Dendritic cell treated with granulocyte-macrophage colony-stimulating factor and Interleukin-4, amounts not matched to agents 40 ng/mL and 50 ng/mL, for 4 days (primary cell): ENCODE measurements around the gene NFIA.

ENCODE experiments used
- H3K27ac Mint-ChIP-seq: one replicate; pipeline ENCODE4 v1.8.0; 2022; ENCODE audit warnings: mild to moderate bottlenecking, mixed read lengths
- H3K27me3 Mint-ChIP-seq: one replicate; pipeline ENCODE4 v1.8.0; 2022; ENCODE audit warnings: mild to moderate bottlenecking, mixed read lengths
- H3K36me3 Mint-ChIP-seq: one replicate; pipeline ENCODE4 v1.8.0; 2022; ENCODE audit warnings: low read depth, mixed read lengths
- H3K4me1 Mint-ChIP-seq: one replicate; pipeline ENCODE4 v1.8.0; 2022; ENCODE audit warnings: low read depth, mixed read lengths
- H3K4me3 Mint-ChIP-seq: one replicate; pipeline ENCODE4 v1.8.0; 2022; ENCODE audit warnings: mild to moderate bottlenecking, moderate library complexity, mixed read lengths
- H3K9me3 Mint-ChIP-seq: one replicate; pipeline ENCODE4 v1.8.0; 2022; ENCODE audit warnings: mixed read lengths
- intact Hi-C: fragments of 100-400 bp; cut with micrococcal nuclease; formaldehyde crosslinking; loops from one replicate; pipeline ENCODE4 v1.15.0; 2022

NFIA gene

GRCh38 chr1:61320575-61320974 is 238.2 kb downstream of the NFIA start:
- H3K9me3 Mint-ChIP-seq, result no peaks in the 10 kb centered on the region
- H3K4me1 Mint-ChIP-seq, result peaks cover 6% of the 10 kb centered on the region
- H3K36me3 Mint-ChIP-seq, result no peaks in the 10 kb centered on the region
- intact Hi-C loops, result no loop called here
- no peak overlapping the region for H3K4me3 Mint-ChIP-seq
- no peaks in the 10 kb centered on the region for H3K27me3 Mint-ChIP-seq
- H3K27ac Mint-ChIP-seq, result no peak overlapping the region

GRCh38 chr1:61322008-61322744 is 239.8 kb downstream of the NFIA start:
- Mint-ChIP-seq H3K4me1 (no peaks in the 10 kb centered on the region), H3K36me3 (no peaks in the 10 kb centered on the region), H3K9me3 (no peaks in the 10 kb centered on the region), H3K27me3 (no peaks in the 10 kb centered on the region), H3K4me3 (no peak overlapping the region), H3K27ac (no peak overlapping the region)
- intact Hi-C loops, result no loop called here

- H3K4me1 Mint-ChIP-seq, result no peaks in the 10 kb centered on the region
- no peaks in the 10 kb centered on the region for H3K27me3 Mint-ChIP-seq
- intact Hi-C loops, result no loop called here
- no peak overlapping the region for H3K27ac Mint-ChIP-seq
- no peak overlapping the region for H3K4me3 Mint-ChIP-seq
- no peaks in the 10 kb centered on the region for H3K9me3 Mint-ChIP-seq
- no peaks in the 10 kb centered on the region for H3K36me3 Mint-ChIP-seq
Observed at GRCh38 chr1:61322769-61323168, 240.4 kb downstream of the NFIA start.

- no peaks in the 10 kb centered on the region for H3K4me1 Mint-ChIP-seq
- H3K27ac Mint-ChIP-seq, result no peak overlapping the region
- H3K4me3 Mint-ChIP-seq, result no peak overlapping the region
- no peaks in the 10 kb centered on the region for H3K36me3 Mint-ChIP-seq
- H3K27me3 Mint-ChIP-seq, result no peaks in the 10 kb centered on the region
- no peaks in the 10 kb centered on the region for H3K9me3 Mint-ChIP-seq
- intact Hi-C loops, result no loop called here
Observed at GRCh38 chr1:61323681-61324328, 241.4 kb downstream of the NFIA start.

- intact Hi-C loops, result no loop called here
- Mint-ChIP-seq H3K27ac (no peak overlapping the region), H3K9me3 (no peaks in the 10 kb centered on the region), H3K36me3 (no peaks in the 10 kb centered on the region), H3K4me3 (no peak overlapping the region), H3K4me1 (no peaks in the 10 kb centered on the region), H3K27me3 (no peaks in the 10 kb centered on the region)
Observed at GRCh38 chr1:61326713-61327112, 244.4 kb downstream of the NFIA start.

- no peak overlapping the region for H3K4me3 Mint-ChIP-seq
- H3K9me3 Mint-ChIP-seq, result no peaks in the 10 kb centered on the region
- no peaks in the 10 kb centered on the region for H3K27me3 Mint-ChIP-seq
- intact Hi-C loops, result no loop called here
- no peaks in the 10 kb centered on the region for H3K36me3 Mint-ChIP-seq
- H3K27ac Mint-ChIP-seq, result no peak overlapping the region
- H3K4me1 Mint-ChIP-seq, result no peaks in the 10 kb centered on the region
Observed at GRCh38 chr1:61327436-61327835, 245.1 kb downstream of the NFIA start.

- intact Hi-C loops, result no loop called here
Observed at GRCh38 chr1:61329556-61329955, 247.2 kb downstream of the NFIA start.

GRCh38 chr1:61330018-61330417 is 247.7 kb downstream of the NFIA start:
- Mint-ChIP-seq H3K27ac (no peak overlapping the region), H3K4me3 (no peak overlapping the region), H3K4me1 (no peaks in the 10 kb centered on the region), H3K36me3 (no peaks in the 10 kb centered on the region), H3K27me3 (no peaks in the 10 kb centered on the region), H3K9me3 (no peaks in the 10 kb centered on the region)
- intact Hi-C loops, result no loop called here

More at GRCh38 chr1:61329556-61329955, 247.2 kb downstream of the NFIA start:
- no peak overlapping the region for H3K27ac Mint-ChIP-seq
- H3K4me1 Mint-ChIP-seq, result no peaks in the 10 kb centered on the region
- H3K9me3 Mint-ChIP-seq, result no peaks in the 10 kb centered on the region
- H3K36me3 Mint-ChIP-seq, result no peaks in the 10 kb centered on the region
- no peak overlapping the region for H3K4me3 Mint-ChIP-seq
- H3K27me3 Mint-ChIP-seq, result no peaks in the 10 kb centered on the region

- Mint-ChIP-seq H3K36me3 (no peaks in the 10 kb centered on the region), H3K9me3 (no peaks in the 10 kb centered on the region), H3K27ac (no peak overlapping the region), H3K4me1 (no peaks in the 10 kb centered on the region), H3K27me3 (no peaks in the 10 kb centered on the region), H3K4me3 (no peak overlapping the region)
- intact Hi-C loops, result no loop called here
Observed at GRCh38 chr1:61330571-61330970, 248.2 kb downstream of the NFIA start.

- no peaks in the 10 kb centered on the region for H3K36me3 Mint-ChIP-seq
- H3K27me3 Mint-ChIP-seq, result no peaks in the 10 kb centered on the region
- H3K4me1 Mint-ChIP-seq, result no peaks in the 10 kb centered on the region
- intact Hi-C loops, result no loop called here
- H3K4me3 Mint-ChIP-seq, result no peak overlapping the region
- H3K27ac Mint-ChIP-seq, result no peak overlapping the region
- H3K9me3 Mint-ChIP-seq, result no peaks in the 10 kb centered on the region
Observed at GRCh38 chr1:61332196-61332753, 249.9 kb downstream of the NFIA start.

GRCh38 chr1:61332796-61333195 is 250.4 kb downstream of the NFIA start:
- intact Hi-C loops, result no loop called here
- H3K27me3 Mint-ChIP-seq, result no peaks in the 10 kb centered on the region
- H3K36me3 Mint-ChIP-seq, result no peaks in the 10 kb centered on the region
- no peaks in the 10 kb centered on the region for H3K4me1 Mint-ChIP-seq
- H3K27ac Mint-ChIP-seq, result no peak overlapping the region
- no peak overlapping the region for H3K4me3 Mint-ChIP-seq
- no peaks in the 10 kb centered on the region for H3K9me3 Mint-ChIP-seq

- intact Hi-C loops, result no loop called here
Observed at GRCh38 chr1:61334718-61335589, 252.6 kb downstream of the NFIA start.

GRCh38 chr1:61337037-61337436 is 254.7 kb downstream of the NFIA start:
- no peak overlapping the region for H3K27ac Mint-ChIP-seq
- H3K27me3 Mint-ChIP-seq, result no peaks in the 10 kb centered on the region
- intact Hi-C loops, result no loop called here
- peaks cover 6% of the 10 kb centered on the region for H3K4me1 Mint-ChIP-seq
- H3K4me3 Mint-ChIP-seq, result no peak overlapping the region
- no peaks in the 10 kb centered on the region for H3K9me3 Mint-ChIP-seq
- no peaks in the 10 kb centered on the region for H3K36me3 Mint-ChIP-seq

More at GRCh38 chr1:61334718-61335589, 252.6 kb downstream of the NFIA start:
- Mint-ChIP-seq H3K36me3 (no peaks in the 10 kb centered on the region), H3K4me3 (no peak overlapping the region), H3K4me1 (no peaks in the 10 kb centered on the region), H3K9me3 (no peaks in the 10 kb centered on the region), H3K27me3 (no peaks in the 10 kb centered on the region), H3K27ac (no peak overlapping the region)

GRCh38 chr1:61337441-61337951 is 255.1 kb downstream of the NFIA start:
- H3K4me3 Mint-ChIP-seq, result no peak overlapping the region
- H3K27me3 Mint-ChIP-seq, result no peaks in the 10 kb centered on the region
- no peaks in the 10 kb centered on the region for H3K9me3 Mint-ChIP-seq
- peaks cover 6% of the 10 kb centered on the region for H3K4me1 Mint-ChIP-seq
- no peaks in the 10 kb centered on the region for H3K36me3 Mint-ChIP-seq
- intact Hi-C loops, result no loop called here
- no peak overlapping the region for H3K27ac Mint-ChIP-seq
